SK-N-MC (cell line): ENCODE results near the gene PRRX2.

Source experiments
- EZH2 ChIP-seq: fragments of 200-600 bp; sonication (generic); IDR thresholded peaks from one replicate; pipeline ENCODE4 v1.6.1; 2017; ENCODE audit warnings: antibody characterized with exemption
- POLR2AphosphoS5 ChIP-seq: IDR thresholded peaks from 2 replicates; pipeline ENCODE4 v1.6.1; 2012; ENCODE audit warnings: mild to moderate bottlenecking, low read depth, low read length, borderline replicate concordance

DNA sequence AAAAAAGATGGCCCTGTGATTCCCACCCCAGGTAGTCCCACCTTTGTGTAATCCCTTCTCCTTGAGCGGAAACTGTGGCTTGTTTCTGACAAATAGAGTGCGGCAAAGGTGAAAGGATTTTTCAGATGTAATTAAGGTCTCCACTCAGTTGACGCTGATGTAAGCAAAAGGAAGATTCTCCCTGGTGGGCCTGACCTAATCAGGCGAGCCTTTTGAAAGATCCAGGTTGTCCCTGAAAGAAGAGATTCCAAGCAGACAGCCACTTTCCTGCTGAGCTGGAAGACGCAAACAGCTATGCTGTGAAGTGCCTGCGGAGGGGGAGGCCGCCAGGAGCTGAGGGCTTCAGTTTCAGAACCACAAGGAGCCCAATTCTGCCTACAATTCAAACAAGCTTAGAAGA, 63.3 kb downstream of the PRRX2 start:
- TF ChIP-seq EZH2: no peak
- no peak for TF ChIP-seq POLR2AphosphoS5
